ENCODE measurements around the gene NHS.

DNA sequence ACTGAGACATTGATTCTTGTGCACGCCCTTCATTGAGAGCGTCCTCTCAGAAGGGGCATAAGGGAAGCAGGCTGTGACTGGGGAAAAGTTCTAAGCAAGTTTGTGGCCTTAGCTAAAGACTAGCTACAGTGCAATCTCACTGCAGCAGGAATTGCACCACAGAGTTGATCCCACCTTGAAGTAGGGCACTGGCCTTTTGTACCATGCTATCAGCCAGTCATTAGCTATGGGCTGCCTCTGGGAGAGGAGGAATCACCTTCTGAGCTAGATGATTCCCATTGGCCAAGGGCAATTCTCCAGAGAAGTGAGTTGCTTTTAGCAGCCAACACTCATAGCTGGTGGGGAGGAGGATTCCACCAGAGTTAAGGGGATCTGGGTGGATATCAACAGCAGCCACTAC is 219.7 kb downstream of the NHS start:
- TF ChIP-seq, protein P1, sequence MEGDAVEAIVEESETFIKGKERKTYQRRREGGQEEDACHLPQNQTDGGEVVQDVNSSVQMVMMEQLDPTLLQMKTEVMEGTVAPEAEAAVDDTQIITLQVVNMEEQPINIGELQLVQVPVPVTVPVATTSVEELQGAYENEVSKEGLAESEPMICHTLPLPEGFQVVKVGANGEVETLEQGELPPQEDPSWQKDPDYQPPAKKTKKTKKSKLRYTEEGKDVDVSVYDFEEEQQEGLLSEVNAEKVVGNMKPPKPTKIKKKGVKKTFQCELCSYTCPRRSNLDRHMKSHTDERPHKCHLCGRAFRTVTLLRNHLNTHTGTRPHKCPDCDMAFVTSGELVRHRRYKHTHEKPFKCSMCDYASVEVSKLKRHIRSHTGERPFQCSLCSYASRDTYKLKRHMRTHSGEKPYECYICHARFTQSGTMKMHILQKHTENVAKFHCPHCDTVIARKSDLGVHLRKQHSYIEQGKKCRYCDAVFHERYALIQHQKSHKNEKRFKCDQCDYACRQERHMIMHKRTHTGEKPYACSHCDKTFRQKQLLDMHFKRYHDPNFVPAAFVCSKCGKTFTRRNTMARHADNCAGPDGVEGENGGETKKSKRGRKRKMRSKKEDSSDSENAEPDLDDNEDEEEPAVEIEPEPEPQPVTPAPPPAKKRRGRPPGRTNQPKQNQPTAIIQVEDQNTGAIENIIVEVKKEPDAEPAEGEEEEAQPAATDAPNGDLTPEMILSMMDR (IDR thresholded peaks at IDR 0.05): no peak
- TF ChIP-seq CHD2 (IDR thresholded peaks at IDR 0.05; ENCODE audit: low read length, partially characterized antibody) (no peak), CEBPB (IDR thresholded peaks at IDR 0.05) (no peak), RAD21 (conservative IDR thresholded peaks at IDR 0.05 in 1 of 2, IDR thresholded peaks at IDR 0.05 in 1 of 2) (no peak), CBX2 (IDR thresholded peaks at IDR 0.05; ENCODE audit: borderline replicate concordance, low read depth) (no peak), POLR2A (IDR thresholded peaks at IDR 0.05; ENCODE audit: low read length) (no peak), CBX8 (IDR thresholded peaks at IDR 0.05) (no peak)

Data from A549 (cell line).